ENCODE measurements around the gene CENPF.

The CENPF gene

DNA sequence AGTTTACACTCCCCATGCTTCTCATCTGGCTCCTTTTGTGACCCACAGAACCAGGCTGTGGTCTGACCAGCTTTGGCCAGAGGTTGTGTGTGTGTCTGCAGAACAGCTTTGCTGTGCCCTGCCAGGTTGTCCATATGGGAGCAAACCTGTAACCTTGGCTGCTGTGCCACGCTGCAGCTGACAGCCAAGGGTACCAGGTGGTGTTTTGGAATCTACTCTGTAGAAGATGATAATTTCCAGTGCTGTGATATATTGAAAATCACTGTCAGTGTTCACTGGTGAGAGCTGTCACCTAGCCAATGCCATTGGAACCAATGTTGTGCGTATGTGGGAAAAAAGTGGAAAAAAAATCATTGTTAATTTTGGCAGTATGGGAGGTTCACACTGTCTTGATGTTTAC lies 18.2 kb downstream of the CENPF start:
- DNase-seq, result no peak

- DNase-seq, result no peak
Observed at GRCh38 chr1:214623430-214623829, 20.4 kb downstream of the CENPF start.

GRCh38 chr1:214632091-214632490 lies 29.1 kb downstream of the CENPF start:
- DNase-seq, result peak; percentile 47

- no peak for DNase-seq
Observed at GRCh38 chr1:214633686-214634085, 30.7 kb downstream of the CENPF start.

- no peak for DNase-seq
Observed at GRCh38 chr1:214634267-214634666, 31.3 kb downstream of the CENPF start.

DNA sequence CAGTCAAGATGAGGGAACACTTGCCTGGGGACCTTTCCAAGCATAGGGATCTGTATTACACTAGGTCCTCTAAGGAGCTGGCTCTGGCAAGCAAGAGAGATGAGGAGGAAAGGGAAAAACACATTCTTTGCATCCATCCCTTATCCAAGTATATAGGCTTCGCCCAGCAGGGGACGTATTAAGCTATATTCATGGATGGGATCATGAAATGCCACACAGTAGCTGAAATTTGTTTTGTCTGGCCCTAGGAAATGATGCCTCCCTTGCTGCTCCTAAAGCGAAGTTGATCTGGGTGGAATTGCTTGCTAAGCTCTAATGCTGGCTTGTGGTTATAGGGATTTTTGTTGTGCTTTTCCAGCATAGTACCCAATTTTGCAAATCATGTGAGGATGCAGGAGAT lies 32.1 kb downstream of the CENPF start:
- no peak for DNase-seq

GRCh38 chr1:214635506-214635905 lies 32.5 kb downstream of the CENPF start:
- DNase-seq, result no peak

DNA sequence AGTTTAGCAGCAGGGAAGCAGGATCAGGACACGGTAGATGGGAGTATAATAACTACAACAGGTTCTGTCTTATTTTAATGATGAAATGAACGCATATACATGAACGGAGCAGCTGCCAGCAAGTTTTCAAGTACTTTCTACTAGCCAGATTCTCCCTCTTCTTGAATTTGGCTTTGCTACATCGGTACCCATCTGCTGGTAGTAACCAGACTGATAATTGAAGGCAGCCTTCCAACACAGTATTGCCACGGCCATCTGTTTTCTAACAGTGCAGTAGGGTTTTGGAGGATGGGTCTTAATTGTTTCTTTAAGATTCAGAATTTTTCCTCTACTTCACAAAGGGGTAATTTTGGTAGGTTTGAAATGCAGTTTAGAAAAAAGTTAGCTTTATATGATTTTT lies 33.4 kb downstream of the CENPF start:
- no peak for DNase-seq

DNA sequence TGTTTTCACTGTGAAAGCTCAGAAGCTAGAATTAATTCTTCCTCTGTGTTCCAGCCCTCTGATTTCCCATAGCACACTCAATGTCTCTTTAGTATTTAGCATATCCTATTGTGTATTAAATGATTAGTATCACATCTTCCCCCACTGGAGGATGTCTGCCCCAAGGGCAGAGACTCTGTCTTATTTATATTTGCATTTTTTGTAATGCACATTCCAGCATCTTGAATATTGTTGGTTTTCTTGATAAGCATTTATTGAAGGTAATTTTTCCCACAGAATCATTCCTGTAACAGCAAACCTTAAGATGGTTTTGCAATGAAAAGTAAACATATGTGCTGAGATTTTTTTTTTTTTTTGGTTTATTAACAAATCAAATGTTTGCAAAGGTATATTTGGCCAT lies 34.1 kb downstream of the CENPF start:
- no peak for DNase-seq

DNA sequence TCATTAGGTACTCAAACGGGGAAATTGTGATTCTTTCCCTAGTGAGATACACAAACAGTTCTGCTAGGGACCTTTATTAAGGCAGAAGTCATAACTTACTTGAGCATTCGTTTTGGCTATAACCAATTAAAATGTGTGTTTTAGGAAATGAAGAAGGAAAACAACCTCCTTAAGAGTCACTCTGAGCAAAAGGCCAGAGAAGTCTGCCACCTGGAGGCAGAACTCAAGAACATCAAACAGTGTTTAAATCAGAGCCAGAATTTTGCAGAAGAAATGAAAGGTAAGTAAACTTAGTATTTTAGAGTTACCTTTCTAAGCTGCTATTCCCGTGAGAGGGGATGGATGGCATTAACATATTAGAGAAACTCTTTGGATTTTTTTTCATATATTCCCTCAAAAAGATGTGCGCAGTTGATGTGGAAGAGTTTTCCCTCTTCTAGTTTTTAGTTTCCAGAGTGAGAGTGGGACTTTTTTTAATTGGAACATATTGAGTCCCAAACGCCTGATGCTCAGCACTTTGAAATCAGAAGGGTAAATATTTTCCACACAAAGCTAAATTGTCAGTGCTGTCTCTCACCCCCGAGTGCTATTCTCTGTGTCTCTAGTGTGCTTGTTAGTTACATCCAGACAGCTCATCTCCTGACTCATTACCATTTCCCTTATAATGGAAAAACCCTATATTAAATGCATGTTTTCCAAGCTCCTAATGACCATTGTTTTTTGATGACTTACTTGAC lies 34.9 kb downstream of the CENPF start:
- DNase-seq, result peak; percentile 54

DNA sequence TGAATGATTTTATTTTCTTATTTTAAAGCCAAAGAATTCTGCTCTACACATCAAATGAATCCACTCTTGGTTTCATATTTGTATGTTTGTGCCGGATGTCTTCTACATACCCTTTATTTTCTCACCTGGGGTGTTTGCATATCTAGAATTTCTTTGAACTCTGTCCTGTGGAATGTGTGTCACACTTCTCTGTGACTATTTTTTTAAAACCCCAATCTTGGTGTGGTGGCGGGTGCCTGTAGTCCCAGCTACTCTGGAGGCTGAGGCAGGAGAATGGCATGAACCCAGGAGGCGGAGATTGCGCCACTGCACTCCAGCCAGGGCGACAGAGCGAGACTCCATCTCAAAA lies 35.4 kb downstream of the CENPF start:
- no peak for DNase-seq

- no peak for DNase-seq
Observed at GRCh38 chr1:214638997-214639396, 36.0 kb downstream of the CENPF start.

DNA sequence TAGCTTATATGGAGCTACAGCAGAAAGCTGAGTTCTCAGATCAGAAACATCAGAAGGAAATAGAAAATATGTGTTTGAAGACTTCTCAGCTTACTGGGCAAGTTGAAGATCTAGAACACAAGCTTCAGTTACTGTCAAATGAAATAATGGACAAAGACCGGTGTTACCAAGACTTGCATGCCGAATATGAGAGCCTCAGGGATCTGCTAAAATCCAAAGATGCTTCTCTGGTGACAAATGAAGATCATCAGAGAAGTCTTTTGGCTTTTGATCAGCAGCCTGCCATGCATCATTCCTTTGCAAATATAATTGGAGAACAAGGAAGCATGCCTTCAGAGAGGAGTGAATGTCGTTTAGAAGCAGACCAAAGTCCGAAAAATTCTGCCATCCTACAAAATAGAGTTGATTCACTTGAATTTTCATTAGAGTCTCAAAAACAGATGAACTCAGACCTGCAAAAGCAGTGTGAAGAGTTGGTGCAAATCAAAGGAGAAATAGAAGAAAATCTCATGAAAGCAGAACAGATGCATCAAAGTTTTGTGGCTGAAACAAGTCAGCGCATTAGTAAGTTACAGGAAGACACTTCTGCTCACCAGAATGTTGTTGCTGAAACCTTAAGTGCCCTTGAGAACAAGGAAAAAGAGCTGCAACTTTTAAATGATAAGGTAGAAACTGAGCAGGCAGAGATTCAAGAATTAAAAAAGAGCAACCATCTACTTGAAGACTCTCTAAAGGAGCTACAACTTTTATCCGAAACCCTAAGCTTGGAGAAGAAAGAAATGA lies 37.6 kb downstream of the CENPF start:
- peak; percentile 4 for DNase-seq

DNA sequence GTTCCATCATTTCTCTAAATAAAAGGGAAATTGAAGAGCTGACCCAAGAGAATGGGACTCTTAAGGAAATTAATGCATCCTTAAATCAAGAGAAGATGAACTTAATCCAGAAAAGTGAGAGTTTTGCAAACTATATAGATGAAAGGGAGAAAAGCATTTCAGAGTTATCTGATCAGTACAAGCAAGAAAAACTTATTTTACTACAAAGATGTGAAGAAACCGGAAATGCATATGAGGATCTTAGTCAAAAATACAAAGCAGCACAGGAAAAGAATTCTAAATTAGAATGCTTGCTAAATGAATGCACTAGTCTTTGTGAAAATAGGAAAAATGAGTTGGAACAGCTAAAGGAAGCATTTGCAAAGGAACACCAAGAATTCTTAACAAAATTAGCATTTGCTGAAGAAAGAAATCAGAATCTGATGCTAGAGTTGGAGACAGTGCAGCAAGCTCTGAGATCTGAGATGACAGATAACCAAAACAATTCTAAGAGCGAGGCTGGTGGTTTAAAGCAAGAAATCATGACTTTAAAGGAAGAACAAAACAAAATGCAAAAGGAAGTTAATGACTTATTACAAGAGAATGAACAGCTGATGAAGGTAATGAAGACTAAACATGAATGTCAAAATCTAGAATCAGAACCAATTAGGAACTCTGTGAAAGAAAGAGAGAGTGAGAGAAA lies 38.4 kb downstream of the CENPF start:
- no peak for DNase-seq

DNA sequence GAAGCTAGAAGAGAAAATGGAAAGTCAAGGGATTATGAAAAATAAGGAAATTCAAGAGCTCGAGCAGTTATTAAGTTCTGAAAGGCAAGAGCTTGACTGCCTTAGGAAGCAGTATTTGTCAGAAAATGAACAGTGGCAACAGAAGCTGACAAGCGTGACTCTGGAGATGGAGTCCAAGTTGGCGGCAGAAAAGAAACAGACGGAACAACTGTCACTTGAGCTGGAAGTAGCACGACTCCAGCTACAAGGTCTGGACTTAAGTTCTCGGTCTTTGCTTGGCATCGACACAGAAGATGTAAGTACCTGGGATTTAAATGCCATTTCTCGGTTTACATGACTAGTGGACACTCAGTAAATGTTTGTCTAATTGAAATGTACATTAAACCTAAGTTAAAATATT lies 40.0 kb downstream of the CENPF start:
- DNase-seq, result no peak

DNA sequence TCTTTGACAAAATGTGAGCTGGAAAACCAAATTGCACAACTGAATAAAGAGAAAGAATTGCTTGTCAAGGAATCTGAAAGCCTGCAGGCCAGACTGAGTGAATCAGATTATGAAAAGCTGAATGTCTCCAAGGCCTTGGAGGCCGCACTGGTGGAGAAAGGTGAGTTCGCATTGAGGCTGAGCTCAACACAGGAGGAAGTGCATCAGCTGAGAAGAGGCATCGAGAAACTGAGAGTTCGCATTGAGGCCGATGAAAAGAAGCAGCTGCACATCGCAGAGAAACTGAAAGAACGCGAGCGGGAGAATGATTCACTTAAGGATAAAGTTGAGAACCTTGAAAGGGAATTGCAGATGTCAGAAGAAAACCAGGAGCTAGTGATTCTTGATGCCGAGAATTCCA lies 42.7 kb downstream of the CENPF start:
- peak; percentile 33 for DNase-seq

GRCh38 chr1:214648801-214649200 lies 45.8 kb downstream of the CENPF start:
- no peak for DNase-seq

- no peak for DNase-seq
Observed at GRCh38 chr1:214649607-214650006, 46.6 kb downstream of the CENPF start.

DNA sequence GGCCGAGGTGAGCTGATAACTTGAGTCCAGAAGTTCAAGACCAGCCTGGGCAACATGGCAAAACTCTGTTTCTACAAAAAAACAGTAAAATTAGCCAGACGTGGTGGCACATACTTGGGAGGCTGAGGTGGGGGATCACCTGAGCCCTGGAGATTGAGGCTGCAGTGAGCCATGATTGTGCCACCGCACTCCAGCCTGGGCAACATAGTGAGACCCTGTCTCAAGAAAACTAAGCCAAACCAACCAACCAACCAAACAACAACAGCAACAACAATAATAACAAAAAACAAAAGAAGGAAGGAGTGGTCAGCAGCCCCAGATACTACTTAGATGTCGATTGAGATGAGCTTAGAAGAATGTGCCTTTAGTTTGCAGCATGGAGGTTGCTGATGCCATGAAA lies 47.7 kb downstream of the CENPF start:
- no peak for DNase-seq

DNA sequence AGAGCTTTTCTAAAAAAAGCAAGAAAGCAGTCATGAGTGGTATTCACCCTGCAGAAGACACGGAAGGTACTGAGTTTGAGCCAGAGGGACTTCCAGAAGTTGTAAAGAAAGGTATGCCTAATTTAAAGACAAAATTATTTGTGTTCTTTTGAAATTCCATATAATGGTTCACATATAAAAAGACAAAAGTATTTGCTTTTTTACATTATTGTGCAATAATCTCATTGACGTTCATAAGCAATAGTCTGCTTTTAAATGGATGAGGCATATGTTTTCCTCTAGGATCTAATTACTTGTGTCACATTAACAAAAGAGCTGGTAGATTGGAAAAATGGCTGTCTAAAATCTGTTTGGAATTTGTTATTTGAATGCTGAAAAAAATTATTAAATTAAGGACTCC lies 54.3 kb downstream of the CENPF start:
- no peak for DNase-seq

DNA sequence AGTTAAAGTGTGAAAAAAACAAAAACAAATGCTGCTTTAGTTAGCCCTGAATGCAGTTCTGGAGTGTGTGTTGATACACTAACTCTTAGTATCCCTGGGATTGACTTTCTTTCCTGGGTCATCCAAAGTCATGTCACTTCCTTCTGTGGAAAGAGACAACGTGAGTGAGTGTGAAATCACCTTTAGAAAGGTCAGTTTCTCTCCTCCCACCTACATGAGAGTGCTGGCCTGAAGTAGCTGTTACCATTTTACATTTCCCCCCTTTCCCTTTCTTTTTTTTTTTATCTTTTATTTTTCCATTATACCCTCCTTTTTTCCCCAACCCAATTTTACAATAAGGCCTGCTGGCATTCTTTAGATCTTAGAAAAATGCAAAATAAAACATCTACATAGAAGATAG lies 55.2 kb downstream of the CENPF start:
- no peak for DNase-seq

- DNase-seq, result no peak
Observed at GRCh38 chr1:214658785-214659184, 55.8 kb downstream of the CENPF start.

DNA sequence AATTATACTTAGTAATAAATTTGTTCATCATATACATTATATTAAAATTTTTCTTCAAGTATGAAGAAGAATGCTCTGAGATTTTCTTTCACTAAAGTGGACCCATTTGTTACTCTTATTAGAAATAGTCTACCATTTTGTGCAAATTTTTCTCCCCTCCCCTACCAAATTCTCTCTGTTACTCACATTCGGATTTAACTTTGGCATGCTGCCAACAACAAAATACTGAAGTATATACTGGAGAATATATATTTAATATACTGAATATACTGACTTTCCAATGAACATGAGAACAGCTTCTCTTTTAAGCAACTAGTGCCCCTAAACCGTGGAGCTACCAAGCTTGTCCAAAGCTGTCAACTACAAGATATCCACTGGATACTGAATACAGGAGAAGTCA lies 57.2 kb downstream of the CENPF start:
- DNase-seq, result no peak

DNA sequence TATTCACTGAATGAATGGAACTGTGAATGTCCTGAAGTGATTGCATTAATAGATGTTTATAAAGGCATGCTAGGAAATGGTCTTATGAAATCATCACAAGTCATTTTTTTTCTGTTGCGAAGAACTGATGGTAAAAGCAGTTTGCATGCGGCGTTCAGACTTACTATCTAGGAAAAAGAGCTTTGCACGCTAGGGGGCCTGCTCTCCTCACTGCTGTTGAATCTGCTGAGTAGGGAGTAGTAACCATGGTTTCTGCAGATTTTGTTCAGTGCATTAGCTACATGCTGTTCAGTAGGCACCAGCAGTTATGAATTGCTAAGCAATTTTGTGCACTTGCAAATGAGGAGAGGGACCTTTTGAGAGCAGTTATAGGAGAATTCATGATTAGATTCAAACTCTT lies 57.9 kb downstream of the CENPF start:
- peak; percentile 50 for DNase-seq

All from CD4-positive, alpha-beta T cell treated with Interleukin-17A for 4 hours (primary cell).